GM12878 (cell line): ENCODE measurements around the gene DPP6. TPM values are rescaled to one million over a fixed set of nuclear protein-coding genes. Genes with fewer than 3 reads are reported as not detected.

Experiments used
- ATAC-seq: fragments of 200-7000 bp; cut with Tn5 transposase; 3 replicates; pipeline ENCODE4 v1.9.1; 2020; ENCODE audit warnings: mild to moderate bottlenecking, moderate library complexity
- BruUV-seq: library from RNA; stranded (reverse); fragments of 400-500 nt; replicated peaks from 2 replicates; lab custom pipeline; 2021; lab: Mats Ljungman, UMichigan
- CTCF ChIA-PET: fragments of 300-600 bp; sonication (Branson Sonifier 250); formaldehyde crosslinking; extraction: SDS; loops from one replicate; lab custom pipeline; 2021; ENCODE audit warnings: inconsistent platforms; lab: Yijun Ruan, JAX
- POLR2A ChIA-PET: fragments of 350-600 bp; formaldehyde crosslinking; extraction: SDS; loops from one replicate; lab custom pipeline; 2021; ENCODE audit warnings: inconsistent platforms; lab: Charles Lee
- RAD21 ChIA-PET: fragments of 300-600 bp; sonication (Branson Sonifier 250); formaldehyde crosslinking; loops from one replicate; lab custom pipeline; 2023; ENCODE audit warnings: antibody characterized with exemption; ENCODE audit not compliant: unreplicated experiment; lab: Charles Lee
- SMC1A ChIA-PET: fragments of 300-600 bp; sonication (Branson Sonifier 250); formaldehyde crosslinking; loops from one replicate; lab custom pipeline; 2023; ENCODE audit not compliant: unreplicated experiment, uncharacterized antibody; lab: Charles Lee
- DNase-seq: peaks from one replicate; pipeline ENCODE4 v3.0.0-alpha.2; 2011; ENCODE audit warnings: low read depth, low spot score
- FAIRE-seq: peaks from 3 replicates; lab custom pipeline; 2011; peaks lifted over from hg19 to GRCh38; lab: Jason Lieb, UNC
- H2AFZ ChIP-seq: 2 replicates; pipeline ENCODE4 v1.6.0; 2011; ENCODE audit warnings: low read depth, low read length, control low read depth; ENCODE audit not compliant: control insufficient read depth
- H3K27ac ChIP-seq: 2 replicates; pipeline ENCODE4 v1.5.1; 2011; ENCODE audit warnings: control low read depth; ENCODE audit not compliant: control insufficient read depth, insufficient read depth
- H3K27me3 ChIP-seq, 2 experiments: replicated peaks in 1 of 2; 2 replicates each; pipeline versions ENCODE4 v1.6.0 to v1.6.1; 2011; ENCODE audit warnings: low read length in 1 of 2; ENCODE audit not compliant: control insufficient read depth in 2 of 2, insufficient read depth in 2 of 2
- H3K36me3 ChIP-seq, 2 experiments: 2 replicates each; pipeline ENCODE4 v1.5.1; 2011; ENCODE audit warnings: low read length in 1 of 2; ENCODE audit not compliant: control insufficient read depth in 2 of 2, insufficient read depth in 2 of 2
- H3K4me1 ChIP-seq: 2 replicates; pipeline ENCODE4 v1.6.1; 2011; ENCODE audit warnings: mild to moderate bottlenecking, low read length, moderate library complexity, mixed read lengths; ENCODE audit not compliant: control insufficient read depth, insufficient read depth
- H3K4me2 ChIP-seq: 2 replicates; pipeline ENCODE4 v1.6.0; 2011; ENCODE audit warnings: control low read depth; ENCODE audit not compliant: control insufficient read depth, insufficient read depth
- H3K4me3 ChIP-seq: fragments of 200-600 bp; sonication (generic); 2 replicates; pipeline ENCODE4 v1.5.1; 2016
- H3K79me2 ChIP-seq: 2 replicates; pipeline ENCODE4 v1.6.0; 2011; ENCODE audit warnings: low read length; ENCODE audit not compliant: control insufficient read depth, insufficient read depth
- H3K9ac ChIP-seq: 2 replicates; pipeline ENCODE4 v1.8.0; 2011; ENCODE audit warnings: low read length, control low read depth, mixed read lengths; ENCODE audit not compliant: control insufficient read depth, insufficient read depth
- H3K9me3 ChIP-seq: replicated peaks from 3 replicates; pipeline ENCODE4 v1.5.1; 2011; ENCODE audit warnings: mild to moderate bottlenecking, low read length; ENCODE audit not compliant: control insufficient read depth, insufficient read depth
- H4K20me1 ChIP-seq: 2 replicates; pipeline ENCODE4 v1.6.0; 2011; ENCODE audit not compliant: control insufficient read depth, insufficient read depth
- BMI1 ChIP-seq: fragments of 450-650 bp; IDR thresholded peaks from 2 replicates; pipeline ENCODE4 v1.6.1; 2016; ENCODE audit warnings: mild to moderate bottlenecking, moderate library complexity, borderline replicate concordance
- EED ChIP-seq: sonication (generic); IDR thresholded peaks from 2 replicates; pipeline ENCODE4 v1.6.1; 2016; ENCODE audit warnings: antibody characterized with exemption, low read depth
- HDGF ChIP-seq: fragments of 450-650 bp; IDR thresholded peaks from 2 replicates; pipeline ENCODE4 v1.6.1; 2016; ENCODE audit warnings: antibody characterized with exemption
- HSF1 ChIP-seq: fragments of 150-350 bp; IDR thresholded peaks from 2 replicates; pipeline ENCODE4 v1.6.1; 2014; ENCODE audit warnings: mild to moderate bottlenecking, low read depth, low read length
- MEF2A ChIP-seq: IDR thresholded peaks from 2 replicates; pipeline ENCODE4 v1.6.1; 2011; ENCODE audit warnings: low read depth, mild to moderate bottlenecking, low read length, moderate library complexity; ENCODE audit not compliant: insufficient read depth
- MEF2B ChIP-seq: fragments of 450-650 bp; IDR thresholded peaks from 2 replicates; pipeline ENCODE4 v1.6.1; 2018; ENCODE audit warnings: mild to moderate bottlenecking, moderate library complexity; ENCODE audit not compliant: partially characterized antibody, poor library complexity, severe bottlenecking
- MLLT1 ChIP-seq: fragments of 450-650 bp; IDR thresholded peaks from 2 replicates; pipeline ENCODE4 v1.6.1; 2016; ENCODE audit warnings: mild to moderate bottlenecking
- MXI1 ChIP-seq: fragments of 150-350 bp; IDR thresholded peaks from 2 replicates; pipeline ENCODE4 v1.6.1; 2011; ENCODE audit warnings: low read depth, mild to moderate bottlenecking, inconsistent platforms, low read length, improper control_type of control experiment
- NFXL1 ChIP-seq: fragments of 450-650 bp; IDR thresholded peaks from 2 replicates; pipeline ENCODE4 v1.6.1; 2017; ENCODE audit warnings: antibody characterized with exemption, mild to moderate bottlenecking, borderline replicate concordance
- NR2C2 ChIP-seq: IDR thresholded peaks from 2 replicates; pipeline ENCODE4 v1.6.1; 2011; ENCODE audit warnings: borderline replicate concordance, low read depth; ENCODE audit not compliant: control insufficient read depth, insufficient read length
- POLR2AphosphoS2 ChIP-seq: IDR thresholded peaks from 2 replicates; pipeline ENCODE4 v1.6.1; 2011; ENCODE audit warnings: low read depth, mild to moderate bottlenecking, low read length, improper control_type of control experiment, moderate library complexity
- SMAD5 ChIP-seq: IDR thresholded peaks from 2 replicates; pipeline ENCODE4 v1.6.1; 2016; ENCODE audit warnings: antibody characterized with exemption, low read depth
- SP1 ChIP-seq: IDR thresholded peaks from one replicate; pipeline ENCODE4 v1.6.1; 2011; ENCODE audit warnings: low read depth, low read length
- SRF ChIP-seq, 2 experiments: IDR thresholded peaks; 2 replicates each; pipeline ENCODE4 v1.6.1; 2011; ENCODE audit warnings: low read depth in 2 of 2, low read length in 2 of 2, mild to moderate bottlenecking in 1 of 2, moderate library complexity in 1 of 2
- TAF1 ChIP-seq: IDR thresholded peaks from 2 replicates; pipeline ENCODE4 v1.6.1; 2011; ENCODE audit warnings: mild to moderate bottlenecking, low read depth, low read length, borderline replicate concordance
- TBL1XR1 ChIP-seq: IDR thresholded peaks from 2 replicates; pipeline ENCODE4 v1.6.1; 2012; ENCODE audit warnings: low read depth, low read length, improper control_type of control experiment
- ZBTB4 ChIP-seq: fragments of 450-650 bp; formaldehyde crosslinking; IDR thresholded peaks from 2 replicates; pipeline ENCODE4 v1.4.0; 2022; ENCODE audit warnings: mild to moderate bottlenecking, moderate library complexity
- WGBS: methylation state at CpG from one replicate; pipeline ENCODE4 v1.1.6; 2016; ENCODE audit warnings: low lambda C conversion rate; ENCODE audit not compliant: insufficient replicate concordance, insufficient coverage; ENCODE audit errors: missing lambda C conversion rate; 5-methylcytosine and 5-hydroxymethylcytosine counted together
- in situ Hi-C: fragments of 300-500 bp; cut with MboI; formaldehyde crosslinking; loops from 9 replicates; pipeline ENCODE4 v1.14.3; 2018; ENCODE audit warnings: mixed read lengths
- intact Hi-C: fragments of 100-400 bp; cut with micrococcal nuclease; formaldehyde crosslinking; loops from one replicate; pipeline ENCODE4 v1.14.2; 2022; ENCODE audit not compliant: unreplicated experiment
- polyA plus RNA-seq, 11 experiments: library from polyadenylated mRNA; depleted of rRNA in 4 of 11; unstranded in 6 of 11; stranded (reverse) in 5 of 11; fragments of >200 nt; fragmentation: Nextera tagmentation in 4 of 11; fragmentation: Illumina TruSeq in 1 of 11; extraction: Ambion mirVana in 4 of 11; extraction: Trizol in 1 of 11; gene quantifications; 1 replicate in 1 of 11; 2 replicates in 10 of 11; pipeline versions ENCODE4 v1.2.1 to v1.2.3, GENCODE V29; 2011 to 2016; ENCODE audit warnings: inconsistent platforms in 2 of 11, missing spikeins in 2 of 11, low read depth in 1 of 11
- total RNA-seq, 4 experiments: library from RNA; depleted of rRNA in 3 of 4; stranded (reverse); fragments of >200 nt in 3 of 4; fragmentation: Illumina TruSeq in 1 of 4; extraction: Trizol in 1 of 4; gene quantifications; 2 replicates each; pipeline versions ENCODE4 v1.2.1 to v1.2.3, GENCODE V29; 2013 to 2021

DPP6 gene
- total and polyA plus RNA-seq, 10 of the 15 experiments (the other 5 are each of a cell fraction or from before 2014, with no cell fraction given): not detected

- RAD21 ChIA-PET: no interaction called here
- TF ChIP-seq BMI1 (no peak), POLR2AphosphoS2 (no peak), MEF2A (no peak), ZBTB4 (CRISPR knock-in tag) (no peak), HSF1 (no peak), TAF1 (no peak), SRF (IDR thresholded peaks at IDR 0.05; ENCODE audit: low read depth in 2 of 2, low read length in 2 of 2) (no peak), EED (no peak), NFXL1 (no peak), NR2C2 (no peak), SP1 (no peak), MLLT1 (no peak), MXI1 (no peak), MEF2B (no peak), SMAD5 (no peak), HDGF (no peak), TBL1XR1 (no peak)
- TF ChIP-seq, all 136 proteins: peak for 0
- H3K36me3 ChIP-seq: no peaks in the 10 kb centered on the region
- no peaks in the 10 kb centered on the region for H3K27me3 ChIP-seq
- ChIA-PET CTCF (no interaction called here), SMC1A (no interaction called here), POLR2A (no interaction called here)
- DNase-seq: no peak
- no peaks in the 10 kb centered on the region for H4K20me1 ChIP-seq
- no peak overlapping the region for H3K4me3 ChIP-seq
- intact Hi-C loops (no loop called here), in situ Hi-C loops (no loop called here)
- no peak overlapping the region for H3K27ac ChIP-seq
- H3K9ac ChIP-seq: no peak overlapping the region
- no peak overlapping the region for H2AFZ ChIP-seq
- WGBS: 42% methylated on average over 6 of the region's 6 CpGs
- no peak for FAIRE-seq
- H3K4me1 ChIP-seq: no peaks in the 10 kb centered on the region
- H3K9me3 ChIP-seq: no peaks in the 10 kb centered on the region
- BruUV-seq: no TSS peak
- H3K4me2 ChIP-seq: no peak overlapping the region
- no peaks in the 10 kb centered on the region for H3K79me2 ChIP-seq
- no peak for ATAC-seq
Observed at GRCh38 chr7:154441811-154442210, 389.6 kb downstream of the DPP6 start.
